IPS-11a (cell line): ENCODE data around the gene RAB42.

ENCODE experiments used
- H3K4me3 ChIP-seq: one replicate; pipeline ENCODE4 v1.5.1; 2013; ENCODE audit warnings: low read depth, low read length, control low read depth

Gene RAB42

GRCh38 chr1:28644494-28644893 lies 52.4 kb downstream of the RAB42 start:
- H3K4me3 ChIP-seq, result no peak overlapping the region
